ENCODE measurements around the gene KRT38. TPM values are rescaled to one million over a fixed set of nuclear protein-coding genes. Genes with fewer than 3 reads are reported as not detected.

The KRT38 gene
- total RNA-seq, 3 donors from 2014 or later (not counting 1 experiment from before 2014, with no cell fraction given): not detected

DNA sequence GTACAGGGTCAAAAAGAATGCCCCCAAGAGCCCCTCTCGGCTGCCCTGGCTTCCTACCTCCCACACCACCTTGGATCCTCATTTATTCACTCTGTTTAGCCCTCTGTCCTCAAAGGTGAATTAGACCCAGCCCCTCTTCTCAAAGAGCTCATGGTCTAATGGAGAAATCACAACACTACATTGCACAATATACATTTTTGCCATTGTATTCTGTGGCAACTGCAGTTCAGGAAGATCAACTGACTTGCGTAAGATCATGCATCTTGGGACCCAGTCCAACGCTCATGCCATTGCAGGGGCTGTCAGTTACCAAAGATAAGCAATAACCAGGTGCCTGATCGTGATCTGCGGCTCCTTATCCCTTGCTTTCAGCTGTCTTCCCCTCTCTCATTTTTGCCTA is 1.4 kb downstream of the KRT38 start:
- no peaks in the 10 kb centered on the region for H3K9me3 ChIP-seq (ENCODE audit: control insufficient read depth, insufficient read depth, low read length)
- ATAC-seq (no peak), DNase-seq (no peak)
- Mint-ChIP-seq H3K4me3 (no peak overlapping the region), H3K27me3 (ENCODE audit: low read depth in 2 of 2) (peaks cover 23 to 51% of the 10 kb centered on the region in 2 donors), H3K9me3 (no peaks in the 10 kb centered on the region), H3K27ac (no peak overlapping the region), H3K36me3 (no peaks in the 10 kb centered on the region), H3K4me1 (no peaks in the 10 kb centered on the region)
- no peak overlapping the region for H3K27ac ChIP-seq (ENCODE audit: low read length)
- no peaks in the 10 kb centered on the region for H3K36me3 ChIP-seq (ENCODE audit: control insufficient read depth, insufficient read depth, low read length)
- TF ChIP-seq, protein P1, sequence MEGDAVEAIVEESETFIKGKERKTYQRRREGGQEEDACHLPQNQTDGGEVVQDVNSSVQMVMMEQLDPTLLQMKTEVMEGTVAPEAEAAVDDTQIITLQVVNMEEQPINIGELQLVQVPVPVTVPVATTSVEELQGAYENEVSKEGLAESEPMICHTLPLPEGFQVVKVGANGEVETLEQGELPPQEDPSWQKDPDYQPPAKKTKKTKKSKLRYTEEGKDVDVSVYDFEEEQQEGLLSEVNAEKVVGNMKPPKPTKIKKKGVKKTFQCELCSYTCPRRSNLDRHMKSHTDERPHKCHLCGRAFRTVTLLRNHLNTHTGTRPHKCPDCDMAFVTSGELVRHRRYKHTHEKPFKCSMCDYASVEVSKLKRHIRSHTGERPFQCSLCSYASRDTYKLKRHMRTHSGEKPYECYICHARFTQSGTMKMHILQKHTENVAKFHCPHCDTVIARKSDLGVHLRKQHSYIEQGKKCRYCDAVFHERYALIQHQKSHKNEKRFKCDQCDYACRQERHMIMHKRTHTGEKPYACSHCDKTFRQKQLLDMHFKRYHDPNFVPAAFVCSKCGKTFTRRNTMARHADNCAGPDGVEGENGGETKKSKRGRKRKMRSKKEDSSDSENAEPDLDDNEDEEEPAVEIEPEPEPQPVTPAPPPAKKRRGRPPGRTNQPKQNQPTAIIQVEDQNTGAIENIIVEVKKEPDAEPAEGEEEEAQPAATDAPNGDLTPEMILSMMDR (IDR thresholded peaks at IDR 0.05): no peak
- H3K27me3 ChIP-seq (ENCODE audit: control insufficient read depth, insufficient read depth, low read length): no peaks in the 10 kb centered on the region
- intact Hi-C loops (cut with micrococcal nuclease): no loop called here
- H3K4me3 ChIP-seq (ENCODE audit: low read length): no peak overlapping the region
- no peaks in the 10 kb centered on the region for H3K4me1 ChIP-seq (ENCODE audit: control insufficient read depth, insufficient read depth, low read length)
- 69% methylated on average over 5 of the region's 5 CpGs for WGBS (ENCODE audit: insufficient coverage)

DNA sequence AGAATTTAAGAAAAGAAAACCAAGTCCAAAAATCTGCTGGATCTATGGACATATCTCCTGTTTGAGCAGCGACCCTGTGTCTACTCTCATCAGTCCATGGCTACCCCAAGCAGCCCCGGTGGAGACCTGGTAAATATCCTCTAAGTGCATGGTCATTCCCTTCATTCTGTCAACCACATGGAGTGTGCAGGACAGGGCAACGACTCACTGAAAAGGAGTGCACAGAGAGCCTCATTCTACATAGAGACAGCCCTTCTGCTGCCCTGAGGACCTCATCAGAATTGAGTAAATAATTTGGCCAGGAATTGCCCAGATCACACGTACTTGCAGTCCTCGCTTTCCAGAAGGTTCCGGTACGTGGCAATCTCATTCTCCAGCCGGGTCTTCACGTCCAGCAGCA is 3.0 kb downstream of the KRT38 start:
- H3K27ac ChIP-seq (ENCODE audit: low read length): no peak overlapping the region
- H3K9me3 ChIP-seq (ENCODE audit: control insufficient read depth, insufficient read depth, low read length): no peaks in the 10 kb centered on the region
- no peaks in the 10 kb centered on the region for H3K4me1 ChIP-seq (ENCODE audit: control insufficient read depth, insufficient read depth, low read length)
- intact Hi-C loops (cut with micrococcal nuclease): no loop called here
- no peaks in the 10 kb centered on the region for H3K9me3 Mint-ChIP-seq
- TF ChIP-seq, protein P1 (IDR thresholded peaks at IDR 0.05): no peak
- no peaks in the 10 kb centered on the region for H3K36me3 Mint-ChIP-seq
- H3K27ac Mint-ChIP-seq: no peak overlapping the region
- H3K36me3 ChIP-seq (ENCODE audit: control insufficient read depth, insufficient read depth, low read length): no peaks in the 10 kb centered on the region
- no peak for ATAC-seq
- H3K27me3 Mint-ChIP-seq (ENCODE audit: low read depth in 2 of 2): peaks cover 10 to 41% of the 10 kb centered on the region in 2 donors
- H3K4me3 ChIP-seq (ENCODE audit: low read length): no peak overlapping the region
- H3K27me3 ChIP-seq (ENCODE audit: control insufficient read depth, insufficient read depth, low read length): no peaks in the 10 kb centered on the region
- no peak overlapping the region for H3K4me3 Mint-ChIP-seq
- no peaks in the 10 kb centered on the region for H3K4me1 Mint-ChIP-seq
- DNase-seq: no peak
- 80% methylated on average over 9 of the region's 9 CpGs for WGBS (ENCODE audit: insufficient coverage)

DNA sequence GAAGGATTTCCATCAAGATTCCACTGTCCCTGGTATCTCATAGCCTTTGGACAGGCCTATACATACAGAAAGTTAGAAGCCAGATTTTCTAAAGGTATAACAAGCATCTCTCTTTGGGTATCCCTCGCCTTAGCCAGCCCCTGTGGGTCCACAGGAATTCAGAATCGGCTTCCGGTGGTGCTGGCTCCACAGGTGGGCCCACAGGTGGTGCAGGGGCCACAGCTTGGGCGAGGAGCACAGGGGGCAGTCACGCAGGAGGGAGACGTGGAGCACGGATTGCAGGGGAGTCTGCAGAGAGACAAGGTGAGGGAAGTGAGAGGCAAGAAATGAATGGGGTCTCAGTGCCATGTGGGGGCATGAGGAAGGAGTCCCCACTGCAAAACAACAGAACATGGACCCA is 3.5 kb downstream of the KRT38 start:
- Mint-ChIP-seq H3K36me3 (no peaks in the 10 kb centered on the region), H3K4me3 (no peak overlapping the region), H3K27me3 (ENCODE audit: low read depth in 2 of 2) (peaks cover 8 to 36% of the 10 kb centered on the region in 2 donors), H3K9me3 (no peaks in the 10 kb centered on the region), H3K4me1 (no peaks in the 10 kb centered on the region), H3K27ac (no peak overlapping the region)
- Histone ChIP-seq H3K4me3 (ENCODE audit: low read length) (no peak overlapping the region), H3K27ac (ENCODE audit: low read length) (no peak overlapping the region), H3K27me3 (ENCODE audit: control insufficient read depth, insufficient read depth, low read length) (no peaks in the 10 kb centered on the region), H3K36me3 (ENCODE audit: control insufficient read depth, insufficient read depth, low read length) (no peaks in the 10 kb centered on the region), H3K4me1 (ENCODE audit: control insufficient read depth, insufficient read depth, low read length) (no peaks in the 10 kb centered on the region), H3K9me3 (ENCODE audit: control insufficient read depth, insufficient read depth, low read length) (no peaks in the 10 kb centered on the region)
- DNase-seq: no peak
- intact Hi-C loops (cut with micrococcal nuclease): no loop called here
- TF ChIP-seq, protein P1 (IDR thresholded peaks at IDR 0.05): no peak
- 69% methylated on average over 7 of the region's 7 CpGs for WGBS (ENCODE audit: insufficient coverage)
- ATAC-seq: no peak

DNA sequence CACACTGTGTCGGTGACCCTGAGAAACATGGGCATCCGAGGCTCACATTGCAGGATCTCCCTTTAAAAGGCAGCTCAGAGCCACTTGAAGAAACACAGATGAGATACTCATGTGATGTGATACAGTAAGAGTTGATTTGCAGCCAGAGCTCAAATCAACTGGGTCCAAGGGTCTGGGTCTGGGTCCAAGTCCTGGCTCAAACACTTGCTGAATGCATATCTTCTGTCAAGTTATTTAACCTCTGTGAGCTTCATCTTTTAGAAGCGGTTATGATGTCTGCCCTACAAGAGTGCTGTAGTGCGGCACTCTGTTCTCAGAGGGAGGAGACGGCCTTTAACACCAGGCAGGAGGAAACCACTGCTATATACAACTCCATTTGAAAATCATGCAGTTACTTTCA is 6.4 kb downstream of the KRT38 start:
- DNase-seq (no peak), ATAC-seq (no peak)
- no peaks in the 10 kb centered on the region for H3K9me3 Mint-ChIP-seq
- intact Hi-C loops (cut with micrococcal nuclease): no loop called here
- Histone ChIP-seq H3K27me3 (ENCODE audit: control insufficient read depth, insufficient read depth, low read length) (no peaks in the 10 kb centered on the region), H3K27ac (ENCODE audit: low read length) (no peak overlapping the region), H3K4me3 (ENCODE audit: low read length) (no peak overlapping the region), H3K9me3 (ENCODE audit: control insufficient read depth, insufficient read depth, low read length) (no peaks in the 10 kb centered on the region), H3K4me1 (ENCODE audit: control insufficient read depth, insufficient read depth, low read length) (no peaks in the 10 kb centered on the region), H3K36me3 (ENCODE audit: control insufficient read depth, insufficient read depth, low read length) (no peaks in the 10 kb centered on the region)
- TF ChIP-seq, protein P1 (IDR thresholded peaks at IDR 0.05): no peak
- H3K27ac Mint-ChIP-seq: no peak overlapping the region
- H3K36me3 Mint-ChIP-seq: no peaks in the 10 kb centered on the region
- WGBS (ENCODE audit: insufficient coverage): 77% methylated on average over 5 of the region's 5 CpGs
- no peak overlapping the region for H3K4me3 Mint-ChIP-seq
- H3K27me3 Mint-ChIP-seq (ENCODE audit: low read depth in 2 of 2): peaks cover 8 to 26% of the 10 kb centered on the region in 2 donors
- no peaks in the 10 kb centered on the region for H3K4me1 Mint-ChIP-seq

All from natural killer cell (primary cell).